ENCODE results near the gene COPS7B. TPM values are rescaled to one million over a fixed set of nuclear protein-coding genes. Genes with fewer than 3 reads are reported as not detected.

COPS7B gene
- total RNA-seq, 2 donors from 2014 or later = 18.3 to 33.3 TPM

DNA sequence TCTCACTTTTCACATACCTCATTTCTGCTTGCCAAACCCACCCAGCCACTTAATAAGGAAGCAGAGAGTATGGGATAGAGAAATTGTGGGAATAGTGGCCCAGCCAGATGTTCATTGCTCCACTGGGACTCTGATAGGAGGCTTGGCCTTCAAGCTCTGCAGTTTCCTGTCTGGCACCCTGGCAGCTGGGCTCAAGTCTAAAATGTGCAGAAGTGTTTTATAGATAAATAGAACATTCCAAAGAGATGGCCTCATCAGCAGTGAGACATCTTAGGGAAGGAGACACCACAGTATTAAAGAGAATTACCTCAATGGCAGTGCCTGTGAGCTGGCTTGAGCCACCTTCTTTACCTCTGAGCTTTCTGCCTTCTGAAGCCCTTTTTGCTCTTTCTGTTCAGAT is 24.7 kb downstream of the COPS7B start:
- intact Hi-C loops (cut with DNase I) = no loop called here
- DNase-seq = no peak
- no peaks in the 10 kb centered on the region for H3K36me3 ChIP-seq
- TF ChIP-seq, protein P1, sequence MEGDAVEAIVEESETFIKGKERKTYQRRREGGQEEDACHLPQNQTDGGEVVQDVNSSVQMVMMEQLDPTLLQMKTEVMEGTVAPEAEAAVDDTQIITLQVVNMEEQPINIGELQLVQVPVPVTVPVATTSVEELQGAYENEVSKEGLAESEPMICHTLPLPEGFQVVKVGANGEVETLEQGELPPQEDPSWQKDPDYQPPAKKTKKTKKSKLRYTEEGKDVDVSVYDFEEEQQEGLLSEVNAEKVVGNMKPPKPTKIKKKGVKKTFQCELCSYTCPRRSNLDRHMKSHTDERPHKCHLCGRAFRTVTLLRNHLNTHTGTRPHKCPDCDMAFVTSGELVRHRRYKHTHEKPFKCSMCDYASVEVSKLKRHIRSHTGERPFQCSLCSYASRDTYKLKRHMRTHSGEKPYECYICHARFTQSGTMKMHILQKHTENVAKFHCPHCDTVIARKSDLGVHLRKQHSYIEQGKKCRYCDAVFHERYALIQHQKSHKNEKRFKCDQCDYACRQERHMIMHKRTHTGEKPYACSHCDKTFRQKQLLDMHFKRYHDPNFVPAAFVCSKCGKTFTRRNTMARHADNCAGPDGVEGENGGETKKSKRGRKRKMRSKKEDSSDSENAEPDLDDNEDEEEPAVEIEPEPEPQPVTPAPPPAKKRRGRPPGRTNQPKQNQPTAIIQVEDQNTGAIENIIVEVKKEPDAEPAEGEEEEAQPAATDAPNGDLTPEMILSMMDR (IDR thresholded peaks at IDR 0.05) = no peak
- H3K4me1 ChIP-seq = no peaks in the 10 kb centered on the region
- no peak overlapping the region for H3K4me3 ChIP-seq
- no peaks in the 10 kb centered on the region for H3K9me3 ChIP-seq
- no peak overlapping the region for H3K27ac ChIP-seq
- no peak overlapping the region for H3K9ac ChIP-seq (ENCODE audit: low read depth in 2 of 2, low read length in 2 of 2)
- no peaks in the 10 kb centered on the region for H3K27me3 ChIP-seq

DNA sequence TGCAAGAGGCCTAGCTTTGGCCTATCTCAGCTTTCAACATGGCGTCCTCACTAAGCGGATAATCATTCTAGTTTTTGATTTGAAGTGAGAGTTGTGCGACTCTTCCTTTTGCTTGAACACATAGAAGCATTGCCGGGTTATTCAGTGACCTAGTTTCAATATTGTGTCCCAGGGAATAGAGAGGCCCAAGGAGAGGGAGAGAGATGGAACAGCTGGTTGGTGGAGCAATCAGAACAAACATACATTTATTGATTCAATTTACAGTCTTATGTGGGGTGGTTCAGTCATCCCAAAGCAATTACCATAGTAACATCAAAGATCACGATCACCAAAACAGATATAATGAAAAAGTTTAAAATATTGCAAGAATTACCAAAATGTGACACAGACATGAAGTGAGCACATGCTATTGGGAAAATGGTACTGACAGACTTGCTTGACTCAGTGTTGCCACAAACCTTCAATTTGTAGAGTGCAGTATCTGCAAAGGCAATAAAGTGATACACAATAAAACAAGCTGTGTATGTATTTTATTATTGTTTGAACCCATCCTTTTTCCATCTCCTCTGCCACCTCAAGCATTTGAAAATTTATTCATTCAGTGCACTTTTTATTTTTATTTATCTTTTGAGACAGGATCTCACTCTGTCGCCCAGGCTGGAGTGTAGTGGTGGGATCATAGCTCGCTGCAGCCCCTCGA is 30.2 kb downstream of the COPS7B start:
- DNase-seq = no peak
- no peak overlapping the region for H3K9ac ChIP-seq (ENCODE audit: low read depth in 2 of 2, low read length in 2 of 2)
- no peak overlapping the region for H3K27ac ChIP-seq
- intact Hi-C loops (cut with DNase I) = no loop called here
- no peaks in the 10 kb centered on the region for H3K9me3 ChIP-seq
- H3K4me3 ChIP-seq = no peak overlapping the region
- no peaks in the 10 kb centered on the region for H3K4me1 ChIP-seq
- no peaks in the 10 kb centered on the region for H3K36me3 ChIP-seq
- no peaks in the 10 kb centered on the region for H3K27me3 ChIP-seq
- TF ChIP-seq, protein P1 (IDR thresholded peaks at IDR 0.05) = no peak

- no peaks in the 10 kb centered on the region for H3K36me3 ChIP-seq
- intact Hi-C loops (cut with DNase I) = no loop called here
- H3K9ac ChIP-seq (ENCODE audit: low read depth in 2 of 2, low read length in 2 of 2) = no peak overlapping the region
- DNase-seq = no peak
- no peak overlapping the region for H3K27ac ChIP-seq
- H3K9me3 ChIP-seq = no peaks in the 10 kb centered on the region
- no peak overlapping the region for H3K4me3 ChIP-seq
- H3K27me3 ChIP-seq = no peaks in the 10 kb centered on the region
- TF ChIP-seq, protein P1 (IDR thresholded peaks at IDR 0.05) = no peak
- no peaks in the 10 kb centered on the region for H3K4me1 ChIP-seq
Observed at GRCh38 chr2:231819447-231820042, 33.3 kb downstream of the COPS7B start.

- no peak for DNase-seq
- intact Hi-C loops (cut with DNase I) = no loop called here
- TF ChIP-seq, protein P1 (IDR thresholded peaks at IDR 0.05) = no peak
- no peaks in the 10 kb centered on the region for H3K9me3 ChIP-seq
- no peaks in the 10 kb centered on the region for H3K27me3 ChIP-seq
- no peaks in the 10 kb centered on the region for H3K4me1 ChIP-seq
- no peak overlapping the region for H3K27ac ChIP-seq
- no peaks in the 10 kb centered on the region for H3K36me3 ChIP-seq
- H3K4me3 ChIP-seq = no peak overlapping the region
- no peak overlapping the region for H3K9ac ChIP-seq (ENCODE audit: low read depth in 2 of 2, low read length in 2 of 2)
Observed at GRCh38 chr2:231820786-231821303, 34.6 kb downstream of the COPS7B start.

DNA sequence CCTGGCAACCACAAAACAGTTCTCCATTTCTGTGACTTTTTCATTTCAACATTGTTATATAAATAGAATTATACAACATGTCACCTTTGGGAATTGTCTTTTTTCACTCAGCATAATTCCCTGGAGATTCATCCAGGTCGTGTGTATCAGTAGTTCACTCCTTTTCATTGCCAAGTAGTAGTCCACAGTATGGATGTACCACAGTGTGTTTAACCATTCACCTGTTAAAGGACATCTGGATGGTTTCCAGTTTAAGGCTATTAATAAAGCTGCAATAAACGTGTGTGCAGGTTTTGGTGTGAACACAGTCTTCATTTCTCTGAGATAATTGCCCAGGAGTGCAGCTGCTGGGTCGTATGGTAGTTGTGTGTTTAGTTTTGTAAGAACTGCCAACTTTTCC is 35.7 kb downstream of the COPS7B start:
- no peak for DNase-seq
- TF ChIP-seq, protein P1 (IDR thresholded peaks at IDR 0.05) = no peak
- H3K9me3 ChIP-seq = no peaks in the 10 kb centered on the region
- no peaks in the 10 kb centered on the region for H3K36me3 ChIP-seq
- H3K4me3 ChIP-seq = no peak overlapping the region
- intact Hi-C loops (cut with DNase I) = no loop called here
- H3K27ac ChIP-seq = no peak overlapping the region
- no peak overlapping the region for H3K9ac ChIP-seq (ENCODE audit: low read depth in 2 of 2, low read length in 2 of 2)
- H3K4me1 ChIP-seq = no peaks in the 10 kb centered on the region
- no peaks in the 10 kb centered on the region for H3K27me3 ChIP-seq

Measured in colonic mucosa (tissue), 4 donors.